ENCODE data around the gene ACAA2.
"Not testable (repeated sequence)": the region's sequence is repeated elsewhere in the genome, so short reads cannot be mapped to it uniquely, and the experiment has no call there.

Gene ACAA2

DNA sequence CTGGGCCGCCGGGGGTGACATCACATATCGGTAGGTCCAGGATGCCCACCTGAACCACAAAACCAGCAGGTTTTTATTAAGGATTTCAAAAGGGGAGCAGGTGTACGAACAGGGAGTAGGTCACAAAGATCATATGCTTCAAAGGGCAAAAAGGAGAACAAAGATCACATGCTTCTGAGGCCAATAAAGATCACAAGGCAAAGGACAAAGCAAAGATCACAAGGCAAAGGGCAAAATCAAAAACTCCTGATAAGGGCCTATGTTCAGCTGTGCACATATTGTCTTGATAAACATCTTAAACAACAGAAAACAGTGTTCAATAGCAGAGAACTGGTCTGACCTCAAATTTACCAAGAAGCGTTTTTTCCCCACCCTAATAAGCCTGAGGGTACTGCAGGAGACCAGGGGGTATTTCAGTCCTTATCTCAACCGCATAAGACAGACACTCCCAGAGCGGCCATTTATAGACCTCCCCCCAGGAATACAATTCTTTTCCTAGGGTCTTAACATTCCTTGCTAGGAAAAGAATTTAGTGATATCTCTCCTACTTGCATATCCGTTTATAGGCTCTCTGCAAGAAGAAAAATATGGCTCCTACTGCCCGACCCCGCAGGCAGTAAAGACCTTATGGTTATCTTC lies 4.7 kb downstream of the ACAA2 start:
- DNase-seq: not testable (repeated sequence)

DNA sequence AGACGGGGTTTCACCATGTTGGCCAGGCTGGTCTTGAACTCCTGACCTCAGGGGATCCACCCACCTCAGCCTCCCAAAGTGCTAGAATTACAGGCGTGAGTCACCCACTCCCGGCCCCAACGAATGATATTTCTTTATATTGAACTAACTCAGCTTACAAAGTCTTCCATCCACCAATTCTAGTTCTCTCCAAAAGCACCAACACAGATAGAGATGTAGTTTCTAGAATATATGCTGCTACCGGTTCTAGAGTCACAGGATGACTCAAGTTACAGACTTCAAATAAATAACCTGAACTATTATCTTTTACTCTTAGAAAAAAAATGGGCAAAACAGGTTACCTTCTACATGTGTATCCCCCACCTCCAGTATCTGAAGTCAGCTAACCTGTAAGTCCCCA lies 9.2 kb downstream of the ACAA2 start:
- DNase-seq: no peak

DNA sequence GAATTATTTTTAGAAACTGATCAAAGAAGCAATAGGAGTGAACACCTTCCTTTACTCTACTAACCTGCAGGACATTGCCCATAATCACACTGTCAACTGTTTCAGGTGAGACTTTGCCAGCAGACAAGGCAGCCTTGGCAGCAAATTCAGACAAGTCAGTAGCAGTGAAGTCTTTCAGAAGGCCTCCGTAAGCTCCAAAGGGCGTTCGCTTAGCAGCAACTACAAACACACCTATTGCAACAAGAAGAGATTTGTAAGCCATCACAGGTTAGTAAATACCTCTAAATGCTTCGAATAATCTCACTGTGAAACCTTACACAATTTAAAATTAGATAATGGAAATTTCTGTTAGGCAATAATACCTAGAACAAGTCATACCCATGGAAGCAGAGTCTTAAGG lies 10.7 kb downstream of the ACAA2 start:
- no peak for DNase-seq

DNA sequence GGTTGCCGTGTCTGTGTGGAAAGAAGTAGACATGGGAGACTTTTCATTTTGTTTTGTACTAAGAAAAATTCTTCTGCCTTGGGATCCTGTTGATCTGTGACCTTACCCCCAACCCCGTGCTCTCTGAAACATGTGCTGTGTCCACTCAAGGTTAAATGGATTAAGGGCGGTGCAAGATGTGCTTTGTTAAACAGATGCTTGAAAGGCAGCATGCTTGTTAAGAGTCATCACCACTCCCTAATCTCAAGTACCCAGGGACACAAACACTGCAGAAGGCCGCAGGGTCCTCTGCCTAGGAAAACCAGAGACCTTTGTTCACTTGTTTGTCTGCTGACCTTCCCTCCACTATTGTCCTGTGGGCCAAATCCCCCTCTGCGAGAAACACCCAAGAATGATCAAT lies 12.8 kb downstream of the ACAA2 start:
- DNase-seq: not testable (repeated sequence)

DNA sequence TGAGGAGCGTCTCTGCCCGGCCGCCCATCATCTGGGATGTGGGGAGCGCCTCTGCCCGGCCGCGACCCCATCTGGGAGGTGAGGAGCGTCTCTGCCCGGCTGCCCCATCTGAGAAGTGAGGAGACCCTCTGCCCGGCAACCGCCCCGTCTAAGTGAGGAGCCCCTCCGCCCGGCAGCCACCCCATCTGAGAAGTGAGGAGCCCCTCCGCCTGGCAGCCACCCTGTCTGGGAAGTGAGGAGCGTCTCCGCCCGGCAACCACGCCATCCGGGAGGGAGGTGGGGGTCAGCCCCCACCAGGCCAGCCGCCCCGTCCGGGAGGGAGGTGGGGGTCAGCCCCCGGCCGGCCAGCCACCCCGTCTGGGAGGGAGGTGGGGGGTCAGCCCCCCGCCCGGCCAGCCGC lies 13.5 kb downstream of the ACAA2 start:
- not testable (repeated sequence) for DNase-seq

DNA sequence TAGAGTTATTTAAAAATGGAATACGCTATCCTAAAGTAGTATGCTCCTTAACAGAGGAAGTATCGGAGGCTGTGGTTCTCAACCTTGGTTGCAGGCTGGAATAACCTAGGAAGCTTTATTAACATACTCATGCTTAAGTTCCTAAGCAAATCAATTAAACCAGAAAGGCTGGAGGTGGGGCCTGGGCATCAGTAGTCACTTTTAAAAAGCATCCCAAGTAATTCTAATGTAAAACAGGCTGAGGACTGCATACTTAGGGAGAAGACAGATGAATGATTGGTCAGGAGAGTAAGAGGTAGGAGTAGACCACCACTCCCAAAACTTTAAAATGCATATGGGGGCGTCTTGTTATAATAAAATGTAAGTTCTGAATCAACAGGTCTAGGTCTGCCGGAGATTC lies 15.3 kb downstream of the ACAA2 start:
- no peak for DNase-seq

DNA sequence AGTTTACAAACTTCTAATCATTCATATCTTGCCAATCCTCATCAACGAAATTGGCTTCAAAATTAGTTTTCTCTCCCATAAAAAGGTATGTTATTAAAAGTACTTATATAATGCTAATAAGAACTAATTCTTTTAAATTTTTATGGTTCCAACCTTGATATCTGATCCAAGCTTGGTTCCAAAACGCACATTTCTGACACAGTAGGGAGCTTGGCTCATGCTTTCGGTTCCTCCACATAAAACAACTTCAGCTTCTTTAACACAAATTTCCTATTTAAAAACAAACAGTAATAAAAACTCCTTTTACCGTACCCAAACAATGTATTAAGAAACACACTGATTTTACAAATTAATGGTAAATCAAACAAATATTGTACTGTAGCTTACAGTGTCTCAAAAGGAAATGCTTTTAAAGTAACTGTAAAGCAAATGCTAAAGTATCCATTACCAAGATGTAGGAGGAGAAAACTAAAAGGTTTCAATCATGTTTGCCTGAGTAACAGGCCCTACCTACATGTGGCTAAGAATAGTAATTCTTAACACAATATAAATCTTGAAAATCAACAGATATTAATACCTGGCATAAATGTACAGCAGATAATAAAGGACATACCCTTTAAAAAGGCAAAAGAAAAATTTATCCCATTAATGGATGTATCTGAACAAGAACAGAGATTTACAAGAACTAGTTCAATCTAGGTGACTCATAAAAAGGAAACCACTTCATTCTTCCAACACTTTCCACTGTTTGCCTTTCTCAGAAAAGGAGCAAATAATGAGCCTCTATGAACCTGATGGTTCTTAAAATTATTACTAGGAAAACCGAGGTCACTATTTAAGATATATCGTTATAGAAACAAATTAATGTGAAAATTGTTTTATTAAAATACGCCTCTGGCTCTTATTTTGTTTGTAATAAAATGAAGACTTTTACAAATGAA lies 17.5 kb downstream of the ACAA2 start:
- DNase-seq: no peak

DNA sequence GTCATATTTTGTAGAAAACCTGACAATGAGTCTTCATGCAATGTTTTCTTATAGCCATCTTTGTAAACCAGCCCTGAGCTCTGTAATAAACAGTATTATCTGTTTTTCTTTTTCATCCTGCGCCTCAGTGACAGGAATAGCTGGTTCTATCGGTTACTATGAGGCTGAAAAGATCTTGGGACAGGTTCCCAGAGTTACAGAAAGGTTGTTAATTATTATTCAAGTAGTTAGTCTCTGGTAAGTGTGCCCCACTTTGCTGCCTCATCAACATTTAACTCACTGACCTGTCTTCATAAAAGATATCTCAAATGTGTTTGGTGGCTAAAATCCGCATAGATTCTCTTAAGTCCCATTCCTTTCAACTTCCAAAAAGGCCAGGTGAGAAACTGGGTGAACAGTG lies 18.6 kb downstream of the ACAA2 start:
- no peak for DNase-seq

DNA sequence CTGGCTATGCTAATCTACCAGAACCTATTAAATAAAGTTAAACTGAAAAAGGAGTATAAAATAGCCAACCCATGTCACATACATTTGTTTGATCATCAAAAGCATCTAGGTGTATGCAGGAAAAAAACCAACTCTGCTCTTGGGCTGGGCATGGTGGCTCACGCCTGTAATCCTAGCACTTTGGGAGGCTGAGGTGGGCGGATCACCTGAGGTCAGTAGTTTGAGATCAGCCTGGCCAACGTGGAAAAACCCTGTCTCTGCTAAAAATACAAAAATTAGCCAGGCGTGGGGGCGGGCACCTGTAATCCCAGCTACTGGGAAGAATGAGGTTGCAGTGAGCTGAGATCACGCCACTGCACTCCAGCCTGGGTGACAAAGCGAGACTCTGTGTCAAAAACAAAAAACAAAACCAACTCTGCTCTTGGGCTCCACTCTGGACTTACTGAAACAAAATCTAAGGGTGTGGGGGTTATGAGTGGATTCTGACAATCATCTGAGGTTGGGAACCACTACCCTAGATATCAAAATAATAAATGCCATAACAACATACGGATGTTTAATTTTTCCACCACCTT lies 23.7 kb downstream of the ACAA2 start:
- DNase-seq: not testable (repeated sequence)

DNA sequence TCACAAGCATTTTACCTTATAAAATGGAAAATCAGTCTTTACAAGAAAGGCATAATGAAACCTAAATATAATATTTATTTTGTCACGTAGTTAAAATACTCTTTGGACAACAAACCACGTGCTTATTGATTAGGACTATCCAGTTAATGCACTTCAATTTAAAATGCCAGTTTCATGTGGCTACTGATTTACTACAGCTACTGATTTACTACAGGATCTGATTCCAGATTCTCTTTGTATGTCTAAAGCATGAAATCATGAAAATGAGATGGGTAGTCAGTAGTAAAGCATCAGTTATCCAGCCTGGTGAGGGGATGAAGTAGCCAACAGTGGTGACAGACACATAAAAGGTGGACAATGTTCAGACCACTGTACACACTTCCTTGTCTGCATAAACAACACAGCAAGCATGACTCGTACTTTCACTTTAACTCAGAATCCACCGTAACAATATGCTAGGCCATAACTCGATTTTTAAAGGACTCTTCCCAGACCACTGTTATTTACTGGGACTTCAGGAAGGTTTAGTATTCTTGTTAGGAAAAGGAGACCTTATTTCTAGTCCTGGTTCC lies 24.9 kb downstream of the ACAA2 start:
- DNase-seq: no peak

GRCh38 chr18:49786019-49786720 lies 27.2 kb downstream of the ACAA2 start:
- no peak for DNase-seq

GRCh38 chr18:49784427-49785185 lies 28.7 kb downstream of the ACAA2 start:
- no peak for DNase-seq

DNA sequence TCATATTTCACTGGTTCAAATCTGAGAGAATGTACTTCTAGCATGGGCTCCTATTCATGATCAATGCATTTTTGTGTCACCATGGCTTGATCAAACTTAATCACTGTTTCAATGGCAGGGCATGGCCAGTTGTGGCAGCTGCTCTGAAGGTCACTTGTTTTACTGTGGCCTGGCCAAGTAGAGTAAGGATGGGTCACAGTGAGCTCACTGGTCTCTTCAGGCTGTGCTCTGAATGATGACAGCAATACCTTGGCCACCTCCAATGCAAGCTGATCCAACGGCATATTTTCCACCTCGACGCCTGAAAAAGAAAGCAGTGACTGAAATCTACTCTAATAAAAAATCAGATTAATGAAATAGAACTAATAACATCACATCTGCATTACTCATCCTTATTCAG lies 29.7 kb downstream of the ACAA2 start:
- DNase-seq: not testable (repeated sequence)

- DNase-seq: no peak
Observed at GRCh38 chr18:49778826-49779465, 34.4 kb downstream of the ACAA2 start.

DNA sequence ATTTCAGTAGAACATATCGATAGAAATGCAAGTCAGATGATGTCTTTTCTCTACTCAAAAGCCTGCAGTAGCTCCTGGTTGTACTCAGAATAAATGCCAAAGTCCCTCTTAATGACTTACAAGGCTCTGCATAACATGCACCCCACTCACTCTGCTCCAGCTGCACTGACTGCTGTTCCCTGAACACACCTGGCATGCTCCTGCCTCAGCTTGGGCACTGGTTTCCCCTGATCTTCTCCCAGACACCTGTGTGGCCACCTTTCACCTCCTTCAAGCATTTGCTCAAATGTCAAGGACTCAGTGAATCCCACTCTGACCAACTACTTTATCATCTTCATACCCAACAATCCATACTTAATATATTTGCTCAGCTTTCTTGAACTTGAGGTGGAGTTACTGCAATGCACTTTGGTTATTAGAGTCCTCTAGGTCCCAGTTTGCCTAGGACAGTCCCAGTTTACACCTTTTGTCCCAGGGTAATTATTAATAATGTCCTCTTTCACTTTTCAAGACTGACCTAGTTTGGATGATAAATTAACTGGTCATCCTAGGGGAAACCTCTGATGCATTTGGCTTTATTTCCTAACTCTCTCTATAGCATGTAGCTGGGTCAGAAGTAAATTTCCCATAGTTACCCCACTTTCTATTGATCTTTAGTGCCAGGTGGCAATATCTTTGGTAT lies 44.1 kb downstream of the ACAA2 start:
- no peak for DNase-seq

GRCh38 chr18:49768051-49768391 lies 45.3 kb downstream of the ACAA2 start:
- DNase-seq: no peak

DNA sequence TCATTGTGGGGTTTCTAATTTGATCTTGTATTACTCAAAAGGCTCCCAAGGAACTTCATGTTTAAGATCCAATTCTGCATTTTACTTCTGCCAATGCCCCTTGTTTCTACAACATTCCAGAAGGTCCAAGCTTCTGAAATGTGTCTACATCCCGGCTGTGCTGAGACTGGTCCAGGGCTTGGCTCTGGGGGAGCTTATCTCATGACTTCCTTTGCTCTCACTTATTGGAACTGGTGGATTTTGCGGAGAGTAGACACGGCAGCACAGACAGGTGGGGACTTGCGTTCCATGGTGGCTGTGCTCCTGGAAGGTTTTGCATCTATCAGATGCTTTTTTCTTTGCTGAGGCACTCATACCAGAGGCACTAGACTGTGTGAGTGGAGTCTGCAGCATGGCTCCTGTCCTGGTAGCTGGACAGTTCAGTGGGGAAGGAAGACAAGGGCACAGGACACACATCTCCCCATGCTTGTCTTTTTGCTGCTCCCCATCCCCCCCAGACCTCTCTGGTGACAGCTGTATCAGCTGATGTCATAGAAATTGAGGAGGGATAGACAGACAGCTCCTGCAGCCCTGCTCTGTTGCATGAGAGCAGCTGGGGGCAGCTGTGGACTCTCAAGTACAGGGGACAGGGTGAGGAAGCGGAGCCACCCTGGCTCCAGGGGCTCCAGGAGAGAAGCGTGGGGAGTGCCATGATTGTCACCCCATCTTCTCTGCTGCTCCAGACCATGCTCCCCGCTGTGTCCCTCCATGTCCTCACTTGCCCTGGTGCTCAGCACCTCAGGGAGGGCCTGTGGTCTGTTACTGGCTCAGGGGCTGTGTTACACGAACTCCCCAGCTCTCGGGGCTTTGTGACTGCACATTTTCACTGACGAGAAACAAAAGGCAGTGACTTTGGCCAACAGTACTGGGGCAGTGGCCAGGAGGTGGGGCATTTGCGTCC lies 46.0 kb downstream of the ACAA2 start:
- DNase-seq: no peak

GRCh38 chr18:49766646-49767045 lies 46.7 kb downstream of the ACAA2 start:
- no peak for DNase-seq

DNA sequence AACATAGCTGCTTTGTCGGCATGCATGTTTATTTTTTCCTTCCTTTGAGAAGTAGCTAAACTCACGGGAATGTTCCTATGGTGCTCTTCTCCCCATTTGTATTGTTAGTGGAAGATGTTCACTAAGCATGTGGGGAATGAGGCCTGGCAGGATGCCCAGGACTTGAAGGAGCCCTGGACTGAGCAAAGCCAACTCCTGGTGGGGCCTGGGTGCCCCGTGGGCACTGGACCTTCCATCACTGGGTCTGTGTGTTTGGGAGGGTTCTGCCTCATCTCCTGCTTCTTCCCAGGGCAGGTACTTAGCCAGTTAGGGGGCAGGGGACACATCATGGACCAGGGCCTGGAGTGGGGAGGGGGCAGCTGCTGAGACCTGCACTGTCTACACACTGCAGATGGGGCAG lies 49.3 kb downstream of the ACAA2 start:
- no peak for DNase-seq

GRCh38 chr18:49763590-49763989 lies 49.7 kb downstream of the ACAA2 start:
- DNase-seq: no peak
